Fibroblast of skin of left quadriceps (primary cell): Measurements from ENCODE around the gene SNRPD3.
"Not testable (repeated sequence)": the region's sequence is repeated elsewhere in the genome, so short reads cannot be mapped to it uniquely, and the experiment has no call there.

ENCODE experiments used
- DNase-seq, 2 experiments: peaks; one replicate each; pipeline ENCODE4 v3.0.0-alpha.2; 2013; ENCODE audit warnings: low read depth in 2 of 2

The SNRPD3 gene

DNA sequence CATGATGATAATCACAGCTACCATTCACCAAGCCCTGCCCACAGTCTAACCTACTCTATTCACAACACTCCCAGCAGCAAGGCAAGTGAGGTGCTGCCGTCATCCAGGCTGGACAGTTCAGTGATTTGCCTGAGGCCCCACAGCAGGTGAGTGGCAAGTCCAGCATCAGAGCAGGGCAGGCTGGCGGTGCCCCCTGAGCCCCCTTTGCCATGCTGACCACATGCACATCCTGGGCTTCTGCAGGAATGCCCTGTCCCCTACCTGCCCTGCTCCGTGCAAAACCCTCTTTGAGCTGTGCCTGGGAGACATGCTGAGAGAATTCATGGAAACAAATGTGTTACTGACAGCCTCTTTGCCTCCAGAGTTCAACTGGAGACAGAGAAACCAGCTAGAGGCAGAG is 54.1 kb downstream of the SNRPD3 start:
- DNase-seq, result not testable (repeated sequence)

- DNase-seq, result not testable (repeated sequence)
Observed at GRCh38 chr22:24614794-24615193, 59.0 kb downstream of the SNRPD3 start.

DNA sequence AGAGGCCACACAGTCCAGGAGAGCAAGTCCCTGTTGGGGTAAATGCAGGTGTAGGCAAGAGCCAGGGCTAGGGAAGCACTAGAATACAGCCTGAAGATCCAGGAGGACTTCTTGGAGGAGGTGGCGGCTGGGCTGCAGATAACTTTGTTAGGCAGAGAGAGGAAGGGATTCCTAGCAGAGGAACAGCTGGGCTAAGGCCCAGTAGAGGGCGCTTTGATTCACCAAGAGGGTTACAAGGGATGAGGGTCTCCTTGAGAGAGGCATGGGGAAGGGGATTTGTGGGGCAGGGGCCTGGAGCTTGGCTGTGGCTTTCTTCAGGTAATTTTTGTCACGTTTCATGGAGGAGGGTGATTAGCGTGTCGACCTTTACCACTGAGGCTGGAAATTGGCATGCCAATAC is 65.4 kb downstream of the SNRPD3 start:
- DNase-seq, result not testable (repeated sequence)

DNA sequence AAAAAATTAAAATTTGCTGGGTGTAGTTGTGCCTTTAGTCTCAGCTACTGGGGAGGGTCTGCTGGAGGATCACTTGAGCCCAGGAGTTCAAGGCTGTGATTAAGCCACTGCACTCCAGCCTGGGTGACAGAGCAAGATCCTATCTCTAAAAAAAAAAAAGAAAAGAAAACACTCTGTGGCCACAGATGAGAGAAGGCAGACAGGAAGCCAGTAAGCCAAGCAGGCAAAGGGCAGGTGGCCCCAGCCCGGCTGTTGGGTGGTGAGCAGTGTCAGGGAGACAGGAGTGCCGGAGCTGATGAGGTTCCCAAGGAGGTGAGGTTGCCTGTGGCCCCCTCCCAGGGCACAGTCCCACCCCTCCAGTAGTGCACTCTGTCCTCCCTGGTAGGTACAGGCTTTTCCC is 66.8 kb downstream of the SNRPD3 start:
- not testable (repeated sequence) for DNase-seq
